MM.1S (cell line): ENCODE data around the gene NCKAP5.

Experiments
- DNase-seq: peaks from one replicate; pipeline ENCODE4 v3.0.0-alpha.2; 2015
- H2AFZ ChIP-seq: fragments of 300-600 bp; sonication (generic); 2 replicates; pipeline ENCODE4 v1.6.0; 2016; ENCODE audit warnings: antibody characterized with exemption, low read length
- H3F3A ChIP-seq: fragments of 300-600 bp; sonication (generic); 2 replicates; pipeline ENCODE4 v1.6.1; 2016; ENCODE audit warnings: mild to moderate bottlenecking, antibody characterized with exemption, low read length, moderate library complexity, mixed read lengths; ENCODE audit not compliant: insufficient read depth
- H3K27ac ChIP-seq: fragments of 300-600 bp; sonication (generic); 2 replicates; pipeline ENCODE4 v1.5.1; 2016; ENCODE audit warnings: mild to moderate bottlenecking, low read length
- H3K27me3 ChIP-seq: fragments of 300-600 bp; sonication (generic); replicated peaks from 2 replicates; pipeline ENCODE4 v1.6.0; 2016; ENCODE audit warnings: low read length; ENCODE audit not compliant: insufficient read depth
- H3K36me3 ChIP-seq: fragments of 300-600 bp; sonication (generic); replicated peaks from 2 replicates; pipeline ENCODE4 v1.6.1; 2016; ENCODE audit warnings: mild to moderate bottlenecking, low read length, mixed read lengths; ENCODE audit not compliant: insufficient read depth
- H3K4me1 ChIP-seq: fragments of 300-600 bp; sonication (generic); 2 replicates; pipeline ENCODE4 v1.6.1; 2016; ENCODE audit warnings: low read length, mixed read lengths
- H3K4me2 ChIP-seq: fragments of 300-600 bp; sonication (generic); 2 replicates; pipeline ENCODE4 v1.6.0; 2016; ENCODE audit warnings: low read depth, low read length
- H3K4me3 ChIP-seq: fragments of 300-600 bp; sonication (generic); 2 replicates; pipeline ENCODE4 v1.5.1; 2016; ENCODE audit warnings: low read length, mixed read lengths
- H3K79me2 ChIP-seq: fragments of 300-600 bp; sonication (generic); 2 replicates; pipeline ENCODE4 v1.6.1; 2016; ENCODE audit warnings: mixed run types, low read length, mixed read lengths
- H3K9ac ChIP-seq: fragments of 300-600 bp; sonication (generic); 2 replicates; pipeline ENCODE4 v1.6.1; 2016; ENCODE audit warnings: low read length, mixed read lengths
- H3K9me2 ChIP-seq: fragments of 300-600 bp; sonication (generic); replicated peaks from 2 replicates; pipeline ENCODE4 v1.6.1; 2016; ENCODE audit warnings: mild to moderate bottlenecking, low read length, mixed read lengths; ENCODE audit not compliant: insufficient read depth
- H3K9me3 ChIP-seq: fragments of 300-600 bp; sonication (generic); replicated peaks from 2 replicates; pipeline ENCODE4 v1.6.1; 2016; ENCODE audit warnings: mild to moderate bottlenecking, low read length, mixed read lengths; ENCODE audit not compliant: insufficient read depth
- H4K20me1 ChIP-seq: fragments of 300-600 bp; sonication (generic); 2 replicates; pipeline ENCODE4 v1.6.1; 2016; ENCODE audit warnings: mild to moderate bottlenecking, low read length, moderate library complexity, mixed read lengths; ENCODE audit not compliant: insufficient read depth
- EZH2 ChIP-seq: fragments of 300-600 bp; sonication (generic); optimal IDR thresholded peaks from 2 replicates; pipeline ENCODE3; 2017; ENCODE audit warnings: low read depth, mild to moderate bottlenecking, antibody characterized with exemption, low read length, mixed read lengths
- EZH2phosphoT487 ChIP-seq: fragments of 300-600 bp; sonication (generic); IDR thresholded peaks from 2 replicates; pipeline ENCODE4 v1.6.1; 2018; ENCODE audit warnings: antibody characterized with exemption, low read length
- TF ChIP-seq, protein P1 (sequence below): fragments of 300-600 bp; sonication (generic); IDR thresholded peaks from 2 replicates; pipeline ENCODE4 v1.5.1; 2016; ENCODE audit warnings: antibody characterized with exemption, low read length, mixed read lengths

The NCKAP5 gene

DNA sequence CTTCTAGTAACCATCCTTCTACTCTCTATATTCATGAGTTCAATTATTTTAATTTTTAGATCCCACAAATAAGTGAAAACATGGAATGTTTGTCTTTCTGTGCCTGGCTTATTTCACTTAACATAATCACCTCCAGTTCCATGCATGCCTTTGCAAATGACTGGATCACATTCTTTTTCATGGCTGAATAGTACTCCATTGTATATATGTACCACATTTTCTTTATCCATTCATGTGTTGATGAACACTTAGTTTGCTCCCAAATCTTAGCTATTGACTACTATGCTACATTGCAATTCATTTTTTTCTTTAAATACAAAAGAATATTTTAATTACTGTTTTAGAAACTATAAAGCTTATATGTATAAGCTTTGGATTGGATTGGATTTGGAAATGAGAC, 657.8 kb downstream of the NCKAP5 start:
- Histone ChIP-seq H3K27ac (no peak overlapping the region), H3F3A (no peaks in the 10 kb centered on the region), H3K9ac (no peak overlapping the region), H3K9me3 (no peaks in the 10 kb centered on the region), H3K4me1 (no peaks in the 10 kb centered on the region), H3K4me2 (no peak overlapping the region), H3K9me2 (no peaks in the 10 kb centered on the region), H3K79me2 (no peaks in the 10 kb centered on the region), H4K20me1 (no peaks in the 10 kb centered on the region), H3K27me3 (no peaks in the 10 kb centered on the region), H3K4me3 (no peak overlapping the region), H3K36me3 (no peaks in the 10 kb centered on the region), H2AFZ (no peak overlapping the region)
- TF ChIP-seq EZH2: no peak
- no peak for TF ChIP-seq EZH2phosphoT487
- TF ChIP-seq, protein P1, sequence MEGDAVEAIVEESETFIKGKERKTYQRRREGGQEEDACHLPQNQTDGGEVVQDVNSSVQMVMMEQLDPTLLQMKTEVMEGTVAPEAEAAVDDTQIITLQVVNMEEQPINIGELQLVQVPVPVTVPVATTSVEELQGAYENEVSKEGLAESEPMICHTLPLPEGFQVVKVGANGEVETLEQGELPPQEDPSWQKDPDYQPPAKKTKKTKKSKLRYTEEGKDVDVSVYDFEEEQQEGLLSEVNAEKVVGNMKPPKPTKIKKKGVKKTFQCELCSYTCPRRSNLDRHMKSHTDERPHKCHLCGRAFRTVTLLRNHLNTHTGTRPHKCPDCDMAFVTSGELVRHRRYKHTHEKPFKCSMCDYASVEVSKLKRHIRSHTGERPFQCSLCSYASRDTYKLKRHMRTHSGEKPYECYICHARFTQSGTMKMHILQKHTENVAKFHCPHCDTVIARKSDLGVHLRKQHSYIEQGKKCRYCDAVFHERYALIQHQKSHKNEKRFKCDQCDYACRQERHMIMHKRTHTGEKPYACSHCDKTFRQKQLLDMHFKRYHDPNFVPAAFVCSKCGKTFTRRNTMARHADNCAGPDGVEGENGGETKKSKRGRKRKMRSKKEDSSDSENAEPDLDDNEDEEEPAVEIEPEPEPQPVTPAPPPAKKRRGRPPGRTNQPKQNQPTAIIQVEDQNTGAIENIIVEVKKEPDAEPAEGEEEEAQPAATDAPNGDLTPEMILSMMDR: no peak
- DNase-seq: no peak

DNA sequence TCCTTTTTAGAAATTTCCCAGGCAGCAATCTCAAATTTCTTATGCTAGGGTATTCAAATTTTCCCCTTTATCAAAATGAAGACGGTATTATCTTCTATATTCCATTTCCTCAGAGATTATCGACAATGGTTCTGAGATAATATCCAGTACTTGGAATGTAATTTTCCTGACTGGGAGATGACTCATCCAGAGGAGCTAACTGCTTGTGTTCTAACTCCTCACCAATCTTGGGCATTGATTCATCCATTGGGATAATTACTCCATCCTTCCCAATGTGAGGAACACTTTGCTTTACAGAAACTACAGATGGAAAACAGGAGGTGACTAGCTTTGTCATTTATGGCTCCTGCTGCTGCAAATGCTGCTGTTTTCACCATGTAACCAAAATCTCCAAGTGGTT, 658.8 kb downstream of the NCKAP5 start:
- Histone ChIP-seq H3K27ac (no peak overlapping the region), H3K79me2 (no peaks in the 10 kb centered on the region)

DNA sequence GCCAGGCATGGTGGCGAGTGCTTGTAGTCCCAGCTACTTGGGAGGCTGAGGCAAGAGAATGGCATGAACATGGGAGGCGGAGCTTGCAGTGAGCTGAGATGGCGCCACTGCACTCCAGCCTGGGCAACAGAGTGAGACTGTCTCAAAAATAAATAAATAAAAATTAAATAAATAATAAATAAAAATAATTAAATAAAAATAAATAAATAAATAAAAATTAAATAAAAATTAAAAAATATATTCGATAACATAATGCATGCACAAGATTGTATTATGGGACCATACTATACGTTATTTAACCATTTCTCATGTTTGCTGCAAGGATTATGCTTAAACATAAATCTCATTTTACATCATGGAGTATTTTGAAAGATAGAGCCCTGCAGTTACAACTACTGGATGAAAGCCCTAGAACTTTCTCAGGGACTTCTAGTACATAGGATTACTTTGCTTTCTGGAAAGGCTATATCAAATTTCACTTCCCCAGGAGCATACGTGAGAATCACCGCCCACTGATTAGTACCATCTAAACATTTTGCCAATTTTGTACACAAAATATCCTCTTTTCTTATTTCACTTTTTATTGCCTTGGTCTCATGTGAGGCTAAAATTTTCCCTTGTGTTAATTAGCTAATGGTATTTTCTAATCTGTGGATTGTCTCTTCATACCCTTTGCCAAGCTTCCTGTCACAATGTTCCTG, 664.0 kb downstream of the NCKAP5 start:
- no peak for DNase-seq
- Histone ChIP-seq H3F3A (no peaks in the 10 kb centered on the region), H3K4me2 (no peak overlapping the region), H3K9me2 (no peaks in the 10 kb centered on the region), H3K9me3 (no peaks in the 10 kb centered on the region), H3K36me3 (no peaks in the 10 kb centered on the region), H3K9ac (no peak overlapping the region), H3K4me1 (no peaks in the 10 kb centered on the region), H2AFZ (no peak overlapping the region), H4K20me1 (no peaks in the 10 kb centered on the region), H3K79me2 (no peaks in the 10 kb centered on the region), H3K27me3 (no peaks in the 10 kb centered on the region), H3K27ac (no peak overlapping the region), H3K4me3 (no peak overlapping the region)
- TF ChIP-seq EZH2phosphoT487 (no peak), EZH2 (no peak)
- TF ChIP-seq, protein P1: no peak

More for the DNA sequence above, 658.8 kb downstream of the NCKAP5 start:
- H3F3A ChIP-seq: no peaks in the 10 kb centered on the region
- H3K9ac ChIP-seq: no peak overlapping the region
- no peaks in the 10 kb centered on the region for H3K9me2 ChIP-seq
- H2AFZ ChIP-seq: no peak overlapping the region
- no peaks in the 10 kb centered on the region for H4K20me1 ChIP-seq
- H3K9me3 ChIP-seq: no peaks in the 10 kb centered on the region
- no peaks in the 10 kb centered on the region for H3K36me3 ChIP-seq
- no peaks in the 10 kb centered on the region for H3K4me1 ChIP-seq
- TF ChIP-seq, protein P1: no peak
- no peak for TF ChIP-seq EZH2
- TF ChIP-seq EZH2phosphoT487: no peak
- H3K27me3 ChIP-seq: no peaks in the 10 kb centered on the region
- no peak for DNase-seq
- no peak overlapping the region for H3K4me2 ChIP-seq
- no peak overlapping the region for H3K4me3 ChIP-seq
